HG02943 (cell line): Measurements from ENCODE around the gene OR6K2.

Experiments used
- ATAC-seq: cut with Tn5 transposase; IDR thresholded peaks from one replicate; pipeline ENCODE4 v1.9.1; 2021; ENCODE audit warnings: mild to moderate bottlenecking, low read depth, moderate library complexity; ENCODE audit not compliant: unreplicated experiment

Gene OR6K2

GRCh38 chr1:158686111-158687009, 14.1 kb downstream of the OR6K2 start, which contains the start of gene SPTA1:
Gene SPTA1, minus strand, starts transcription at chr1:158686715. Its CDS starts 198 bp downstream, at chr1:158686517.
- no peak for ATAC-seq

DNA sequence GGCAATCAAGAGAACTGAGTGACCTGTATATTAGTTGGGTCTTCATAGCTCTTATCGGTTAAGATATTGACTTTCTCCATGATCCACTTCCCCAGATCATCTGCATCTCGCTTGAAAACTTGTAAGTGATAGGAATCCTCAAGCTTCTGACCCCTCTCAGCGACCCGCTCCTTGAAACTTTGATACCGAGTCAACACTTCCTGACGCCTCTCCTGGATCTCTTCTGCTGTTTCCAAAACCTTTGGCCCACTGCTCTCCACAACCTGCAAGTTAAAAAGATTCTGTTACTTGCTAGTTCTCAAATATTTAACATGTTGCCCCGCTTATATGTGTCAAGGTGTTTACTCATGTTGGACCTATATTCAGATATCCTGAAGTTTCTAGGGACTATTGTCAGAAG, 15.4 kb downstream of the OR6K2 start:
- ATAC-seq = no peak

DNA sequence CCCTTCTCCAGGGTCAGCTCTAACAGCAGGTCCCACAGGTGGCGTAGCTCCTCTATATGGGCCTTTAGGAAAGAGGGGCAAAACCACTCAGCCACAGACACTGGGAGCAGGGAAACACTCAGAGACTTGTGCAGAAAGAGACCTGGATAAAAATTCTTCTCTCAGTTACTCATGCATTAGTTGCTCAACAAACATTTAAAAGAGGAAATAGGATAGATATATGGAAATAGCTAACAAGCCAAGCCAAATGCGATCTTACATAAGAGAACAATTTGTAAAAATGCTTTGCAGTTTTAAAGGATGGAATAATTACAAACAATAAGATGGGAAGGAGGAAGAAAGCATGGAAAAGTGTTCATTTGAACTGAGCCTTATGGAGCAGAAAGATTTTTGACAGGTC, 18.8 kb downstream of the OR6K2 start:
- no peak for ATAC-seq

DNA sequence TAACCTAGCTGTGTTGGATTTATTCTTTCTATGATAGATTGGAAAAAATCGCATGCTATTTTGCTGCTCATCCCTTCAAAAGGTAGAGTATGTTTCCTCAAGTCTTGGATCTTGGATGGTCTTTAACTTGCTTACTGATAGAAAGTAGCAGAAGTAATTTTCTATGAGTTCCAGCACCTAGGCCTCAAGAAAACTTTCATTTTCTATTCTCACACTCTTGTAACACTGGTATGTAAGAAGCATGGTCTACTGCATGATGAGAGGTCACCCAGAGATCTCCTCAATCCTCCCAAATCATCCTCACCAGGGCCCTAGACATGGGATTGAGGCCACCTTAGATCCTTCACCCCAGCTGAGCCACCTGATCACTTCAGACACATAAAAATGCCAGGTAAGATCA, 21.2 kb downstream of the OR6K2 start:
- no peak for ATAC-seq

- no peak for ATAC-seq
Observed at GRCh38 chr1:158675563-158676323, 24.7 kb downstream of the OR6K2 start.

GRCh38 chr1:158674302-158674701, 26.1 kb downstream of the OR6K2 start:
- ATAC-seq = no peak

GRCh38 chr1:158666037-158666436, 34.4 kb downstream of the OR6K2 start:
- ATAC-seq = no peak

DNA sequence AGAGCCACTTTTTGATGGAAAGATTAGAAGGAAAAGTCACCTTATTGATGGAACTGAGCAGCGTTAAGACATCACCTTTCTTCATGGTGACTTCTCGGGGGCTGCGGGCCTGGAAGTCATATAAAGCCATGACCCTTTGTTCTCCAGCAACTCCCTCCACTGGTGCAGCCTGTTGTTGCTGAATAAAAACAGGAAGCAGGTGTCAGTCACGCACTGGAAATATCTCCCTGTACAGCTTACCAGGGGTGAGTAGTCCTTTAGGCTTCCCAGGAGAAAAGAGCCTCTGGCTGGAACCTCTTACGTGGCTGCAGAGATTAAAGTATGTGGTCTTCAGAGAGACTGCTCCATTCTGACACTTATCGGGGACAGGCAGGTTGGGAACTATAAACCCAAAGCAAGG, 45.9 kb downstream of the OR6K2 start:
- ATAC-seq = no peak

DNA sequence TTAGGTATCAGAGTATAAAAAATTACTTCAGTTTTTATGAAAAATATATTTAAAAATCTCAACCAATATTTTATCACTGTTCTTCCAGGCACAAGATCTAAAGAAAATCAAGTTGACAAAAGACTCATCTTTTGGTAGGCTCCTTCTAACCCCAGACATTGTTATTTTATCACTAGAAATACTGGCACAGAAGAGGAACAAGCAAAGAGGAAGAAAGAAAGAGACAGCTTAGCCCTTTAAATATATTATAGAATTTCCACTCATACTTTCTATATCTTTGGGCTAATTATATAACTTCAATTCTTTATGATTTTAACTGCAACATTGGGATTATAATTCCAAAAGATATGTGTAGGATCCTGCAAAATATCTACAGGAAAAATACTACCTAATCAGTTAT, 46.4 kb downstream of the OR6K2 start:
- ATAC-seq = no peak

- no peak for ATAC-seq
Observed at GRCh38 chr1:158652721-158653334, 47.6 kb downstream of the OR6K2 start.
